ENCODE results near the gene TF. TPM values are rescaled to one million over a fixed set of nuclear protein-coding genes. Genes with fewer than 3 reads are reported as not detected.

TF gene
- total RNA-seq, 1 donor from 2014 or later, result 3.9 TPM

DNA sequence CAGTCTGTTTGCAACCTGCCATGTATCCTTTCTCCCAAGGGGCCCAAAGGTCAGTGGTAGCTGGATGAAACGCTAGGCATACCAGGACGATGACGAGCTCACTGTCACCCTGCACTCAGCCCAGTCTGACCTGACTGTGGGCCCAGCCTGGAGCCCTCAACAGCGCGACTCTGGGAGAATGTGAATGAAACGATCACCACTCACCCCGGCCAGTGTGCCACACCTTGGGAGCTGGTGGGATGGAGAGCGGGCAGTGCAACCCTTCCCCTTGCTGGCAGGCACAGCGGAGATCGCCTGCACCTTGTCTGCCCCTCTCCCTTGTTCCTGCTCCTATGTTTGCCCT is 86.6 kb downstream of the TF start:
- H3K4me3 Mint-ChIP-seq (ENCODE audit: unreplicated experiment), result no peak overlapping the region
- peaks cover 13% of the 10 kb centered on the region for H3K27me3 Mint-ChIP-seq (ENCODE audit: unreplicated experiment)
- H3K9me3 Mint-ChIP-seq (ENCODE audit: unreplicated experiment), result no peaks in the 10 kb centered on the region
- no peak for DNase-seq (ENCODE audit: low spot score)
- H3K36me3 Mint-ChIP-seq (ENCODE audit: low read depth, unreplicated experiment), result no peaks in the 10 kb centered on the region
- H3K4me1 Mint-ChIP-seq (ENCODE audit: unreplicated experiment), result no peaks in the 10 kb centered on the region
- H3K27ac Mint-ChIP-seq (ENCODE audit: unreplicated experiment), result no peak overlapping the region
- TF ChIP-seq, protein P1, sequence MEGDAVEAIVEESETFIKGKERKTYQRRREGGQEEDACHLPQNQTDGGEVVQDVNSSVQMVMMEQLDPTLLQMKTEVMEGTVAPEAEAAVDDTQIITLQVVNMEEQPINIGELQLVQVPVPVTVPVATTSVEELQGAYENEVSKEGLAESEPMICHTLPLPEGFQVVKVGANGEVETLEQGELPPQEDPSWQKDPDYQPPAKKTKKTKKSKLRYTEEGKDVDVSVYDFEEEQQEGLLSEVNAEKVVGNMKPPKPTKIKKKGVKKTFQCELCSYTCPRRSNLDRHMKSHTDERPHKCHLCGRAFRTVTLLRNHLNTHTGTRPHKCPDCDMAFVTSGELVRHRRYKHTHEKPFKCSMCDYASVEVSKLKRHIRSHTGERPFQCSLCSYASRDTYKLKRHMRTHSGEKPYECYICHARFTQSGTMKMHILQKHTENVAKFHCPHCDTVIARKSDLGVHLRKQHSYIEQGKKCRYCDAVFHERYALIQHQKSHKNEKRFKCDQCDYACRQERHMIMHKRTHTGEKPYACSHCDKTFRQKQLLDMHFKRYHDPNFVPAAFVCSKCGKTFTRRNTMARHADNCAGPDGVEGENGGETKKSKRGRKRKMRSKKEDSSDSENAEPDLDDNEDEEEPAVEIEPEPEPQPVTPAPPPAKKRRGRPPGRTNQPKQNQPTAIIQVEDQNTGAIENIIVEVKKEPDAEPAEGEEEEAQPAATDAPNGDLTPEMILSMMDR (IDR thresholded peaks at IDR 0.05; ENCODE audit: unreplicated experiment), result no peak

DNA sequence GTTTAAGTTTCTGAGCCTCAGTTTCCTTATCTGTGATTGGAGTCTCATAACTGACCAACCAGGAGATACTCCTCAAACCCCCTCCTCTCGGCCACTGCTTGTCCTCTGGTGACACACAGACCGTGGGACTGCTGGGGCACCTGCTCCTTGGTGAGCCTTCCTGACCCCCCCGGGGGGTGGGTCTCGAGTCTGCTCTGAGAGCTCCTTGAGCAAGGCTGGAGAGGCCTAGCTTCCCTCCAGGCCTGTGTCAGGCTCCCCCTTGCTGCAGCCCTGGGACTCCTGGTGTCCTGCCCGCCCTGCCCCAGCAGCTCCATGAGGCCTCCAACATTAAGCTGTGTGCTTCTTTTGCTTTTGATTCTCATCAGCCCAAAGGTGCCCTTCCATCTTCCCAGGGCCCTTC is 87.1 kb downstream of the TF start:
- peaks cover 13% of the 10 kb centered on the region for H3K27me3 Mint-ChIP-seq (ENCODE audit: unreplicated experiment)
- no peak overlapping the region for H3K27ac Mint-ChIP-seq (ENCODE audit: unreplicated experiment)
- no peaks in the 10 kb centered on the region for H3K4me1 Mint-ChIP-seq (ENCODE audit: unreplicated experiment)
- H3K9me3 Mint-ChIP-seq (ENCODE audit: unreplicated experiment), result no peaks in the 10 kb centered on the region
- no peak for DNase-seq (ENCODE audit: low spot score)
- H3K36me3 Mint-ChIP-seq (ENCODE audit: low read depth, unreplicated experiment), result no peaks in the 10 kb centered on the region
- TF ChIP-seq, protein P1 (IDR thresholded peaks at IDR 0.05; ENCODE audit: unreplicated experiment), result no peak
- H3K4me3 Mint-ChIP-seq (ENCODE audit: unreplicated experiment), result no peak overlapping the region

DNA sequence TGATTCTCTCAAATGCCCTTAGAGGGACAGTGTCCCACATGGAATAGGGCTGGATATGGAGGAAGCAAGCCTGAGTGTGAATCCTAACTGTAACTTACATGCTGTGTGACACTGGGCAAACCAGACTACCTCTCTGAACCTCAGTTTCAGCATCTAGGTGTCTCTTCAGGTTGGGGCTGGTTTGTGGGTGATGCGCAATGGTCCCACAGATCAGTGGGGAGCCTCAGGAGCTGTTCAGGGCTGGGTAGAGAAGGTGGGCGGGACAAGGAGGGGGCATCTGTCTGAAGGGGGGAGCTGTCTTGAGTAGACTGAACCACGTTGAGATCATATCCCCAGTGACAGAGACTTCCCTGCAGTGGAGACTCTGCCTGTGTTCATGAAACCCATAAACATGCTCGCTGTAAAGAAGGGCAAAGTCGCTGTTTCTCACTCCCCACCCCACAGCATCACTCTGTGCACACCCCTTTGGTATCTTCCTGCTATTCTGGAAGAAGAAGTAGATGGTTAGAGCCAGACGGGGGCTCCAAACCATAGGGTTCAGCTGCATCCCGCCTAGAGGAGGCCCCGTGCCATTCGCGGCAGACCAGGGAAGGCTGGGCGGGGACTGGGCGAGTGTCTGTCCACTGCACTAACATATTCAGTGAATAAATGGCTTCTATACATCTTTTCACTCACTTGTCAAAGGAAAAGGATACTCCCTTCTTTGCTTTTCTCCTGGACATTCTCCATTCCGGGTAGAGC is 87.9 kb downstream of the TF start:
- Mint-ChIP-seq H3K36me3 (ENCODE audit: low read depth, unreplicated experiment) (no peaks in the 10 kb centered on the region), H3K9me3 (ENCODE audit: unreplicated experiment) (no peaks in the 10 kb centered on the region), H3K4me3 (ENCODE audit: unreplicated experiment) (no peak overlapping the region), H3K27ac (ENCODE audit: unreplicated experiment) (no peak overlapping the region), H3K27me3 (ENCODE audit: unreplicated experiment) (peaks cover 13% of the 10 kb centered on the region), H3K4me1 (ENCODE audit: unreplicated experiment) (no peaks in the 10 kb centered on the region)
- DNase-seq (ENCODE audit: low spot score), result no peak
- TF ChIP-seq, protein P1 (IDR thresholded peaks at IDR 0.05; ENCODE audit: unreplicated experiment), result no peak

DNA sequence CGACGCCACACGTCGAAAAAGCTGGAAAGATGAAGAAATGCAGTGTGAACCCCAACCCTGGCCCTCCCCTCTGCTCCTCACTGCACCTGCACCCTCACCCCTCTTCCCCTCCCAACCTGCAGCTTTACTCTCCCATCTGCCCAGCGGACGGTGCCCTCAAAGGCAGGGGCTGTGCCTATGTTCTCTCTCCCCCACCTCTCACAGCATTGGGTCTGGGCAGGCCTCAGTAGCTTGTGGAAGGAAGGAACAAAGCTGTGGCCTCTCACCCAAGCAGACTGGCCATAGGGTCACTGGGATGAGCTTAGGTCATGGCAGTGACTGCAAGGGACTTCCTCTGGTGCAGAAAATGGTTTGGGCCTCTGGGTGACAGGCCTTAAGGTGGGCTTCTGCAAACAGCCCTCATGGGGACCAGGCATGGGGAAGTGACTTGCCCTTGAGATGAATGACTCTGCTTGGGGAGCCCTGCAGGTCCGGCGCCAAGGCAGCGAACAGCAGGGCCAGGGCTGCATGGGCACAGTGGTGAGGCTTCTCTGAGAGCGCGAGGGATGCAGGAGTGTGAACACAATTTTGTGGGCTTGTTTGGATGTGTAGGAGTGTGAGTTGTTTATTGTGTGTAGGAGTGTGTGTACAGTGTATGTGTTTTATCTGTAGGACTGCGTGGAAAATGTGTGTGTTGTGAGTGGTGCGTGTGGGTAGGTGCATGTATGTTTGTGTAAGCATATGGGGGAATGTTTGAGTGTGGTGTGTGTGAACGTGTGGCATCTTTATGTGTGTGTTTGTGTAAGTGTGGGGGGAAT is 88.6 kb downstream of the TF start:
- Mint-ChIP-seq H3K4me3 (ENCODE audit: unreplicated experiment) (no peak overlapping the region), H3K36me3 (ENCODE audit: low read depth, unreplicated experiment) (no peaks in the 10 kb centered on the region), H3K27ac (ENCODE audit: unreplicated experiment) (no peak overlapping the region), H3K9me3 (ENCODE audit: unreplicated experiment) (no peaks in the 10 kb centered on the region), H3K27me3 (ENCODE audit: unreplicated experiment) (peaks cover 13% of the 10 kb centered on the region), H3K4me1 (ENCODE audit: unreplicated experiment) (no peaks in the 10 kb centered on the region)
- no peak for DNase-seq (ENCODE audit: low spot score)
- TF ChIP-seq, protein P1 (IDR thresholded peaks at IDR 0.05; ENCODE audit: unreplicated experiment), result no peak

DNA sequence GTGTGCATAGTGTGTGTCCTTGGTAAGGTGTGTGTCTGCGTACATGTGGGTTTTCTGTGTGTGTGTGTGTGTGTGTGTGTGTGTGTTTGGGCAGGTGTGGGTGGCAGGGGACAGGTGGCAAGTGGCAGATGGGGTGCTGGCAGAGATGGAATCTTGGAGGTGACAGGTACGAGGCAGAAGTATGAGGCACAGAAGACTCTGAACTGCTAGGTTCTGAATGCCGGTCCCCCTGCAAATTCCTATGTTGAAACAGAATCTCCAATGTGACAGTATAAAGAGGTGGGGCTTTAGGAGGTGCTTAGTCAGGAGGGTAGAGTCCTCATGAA is 89.2 kb downstream of the TF start:
- DNase-seq (ENCODE audit: low spot score), result no peak
- TF ChIP-seq, protein P1 (IDR thresholded peaks at IDR 0.05; ENCODE audit: unreplicated experiment), result no peak
- no peaks in the 10 kb centered on the region for H3K36me3 Mint-ChIP-seq (ENCODE audit: low read depth, unreplicated experiment)
- H3K4me1 Mint-ChIP-seq (ENCODE audit: unreplicated experiment), result no peaks in the 10 kb centered on the region
- H3K9me3 Mint-ChIP-seq (ENCODE audit: unreplicated experiment), result no peaks in the 10 kb centered on the region
- H3K27ac Mint-ChIP-seq (ENCODE audit: unreplicated experiment), result no peak overlapping the region
- no peak overlapping the region for H3K4me3 Mint-ChIP-seq (ENCODE audit: unreplicated experiment)
- peaks cover 12% of the 10 kb centered on the region for H3K27me3 Mint-ChIP-seq (ENCODE audit: unreplicated experiment)

All from endothelial cell (in vitro differentiated cells).